AG09319 (cell line): ENCODE measurements around the gene TRIM27.
"Not testable (repeated sequence)": the region's sequence is repeated elsewhere in the genome, so short reads cannot be mapped to it uniquely, and the experiment has no call there.

Experiments
- DNase-seq: peaks from one replicate; pipeline ENCODE4 v3.0.0-alpha.2; 2010; ENCODE audit warnings: low read depth; ENCODE audit errors: extremely low read depth
- TF ChIP-seq, protein P1 (sequence below): IDR thresholded peaks from 2 replicates; pipeline ENCODE4 v1.5.1; 2011; ENCODE audit warnings: low read depth, mild to moderate bottlenecking, inconsistent platforms, low read length, moderate library complexity

The TRIM27 gene

GRCh38 chr6:28940294-28940857, 16.6 kb upstream of the TRIM27 start:
- DNase-seq: no peak
- TF ChIP-seq, protein P1, sequence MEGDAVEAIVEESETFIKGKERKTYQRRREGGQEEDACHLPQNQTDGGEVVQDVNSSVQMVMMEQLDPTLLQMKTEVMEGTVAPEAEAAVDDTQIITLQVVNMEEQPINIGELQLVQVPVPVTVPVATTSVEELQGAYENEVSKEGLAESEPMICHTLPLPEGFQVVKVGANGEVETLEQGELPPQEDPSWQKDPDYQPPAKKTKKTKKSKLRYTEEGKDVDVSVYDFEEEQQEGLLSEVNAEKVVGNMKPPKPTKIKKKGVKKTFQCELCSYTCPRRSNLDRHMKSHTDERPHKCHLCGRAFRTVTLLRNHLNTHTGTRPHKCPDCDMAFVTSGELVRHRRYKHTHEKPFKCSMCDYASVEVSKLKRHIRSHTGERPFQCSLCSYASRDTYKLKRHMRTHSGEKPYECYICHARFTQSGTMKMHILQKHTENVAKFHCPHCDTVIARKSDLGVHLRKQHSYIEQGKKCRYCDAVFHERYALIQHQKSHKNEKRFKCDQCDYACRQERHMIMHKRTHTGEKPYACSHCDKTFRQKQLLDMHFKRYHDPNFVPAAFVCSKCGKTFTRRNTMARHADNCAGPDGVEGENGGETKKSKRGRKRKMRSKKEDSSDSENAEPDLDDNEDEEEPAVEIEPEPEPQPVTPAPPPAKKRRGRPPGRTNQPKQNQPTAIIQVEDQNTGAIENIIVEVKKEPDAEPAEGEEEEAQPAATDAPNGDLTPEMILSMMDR: no peak

GRCh38 chr6:28933069-28933468, 9.3 kb upstream of the TRIM27 start:
- TF ChIP-seq, protein P1: no peak
- no peak for DNase-seq

DNA sequence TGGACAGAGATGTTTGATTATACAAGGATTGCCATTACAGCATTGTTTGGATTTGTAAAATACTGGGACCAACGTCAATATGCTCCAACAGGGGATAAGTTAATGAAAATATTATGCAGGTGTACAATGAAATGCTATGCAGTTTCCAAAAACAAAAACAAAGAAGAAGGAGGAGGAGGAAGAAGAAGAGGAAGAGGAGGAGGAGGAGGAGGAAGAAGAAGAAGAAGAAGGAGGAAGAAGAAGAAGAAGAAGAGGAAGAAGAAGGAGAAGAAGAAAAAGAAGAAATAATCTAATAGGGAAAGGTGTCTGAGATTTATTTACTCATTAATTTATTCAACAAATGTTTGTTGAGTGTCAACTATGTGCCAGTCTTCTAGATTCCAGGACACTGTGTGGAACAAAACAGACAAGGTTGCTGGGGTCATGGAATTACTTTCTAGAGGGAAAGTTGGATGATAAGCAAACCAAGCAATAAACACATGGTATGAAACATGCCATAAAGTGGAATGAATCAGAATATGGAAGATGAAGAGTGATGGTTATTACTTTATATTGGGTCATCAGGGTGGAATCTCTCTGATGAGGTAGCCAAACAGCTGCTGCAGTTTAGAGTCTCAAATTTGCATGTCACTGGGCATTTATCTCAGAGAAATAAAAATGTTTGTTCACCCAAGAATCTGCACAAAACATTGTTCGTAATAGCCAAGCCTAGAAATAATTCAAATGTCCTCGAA, 6.3 kb upstream of the TRIM27 start:
- no peak for DNase-seq
- TF ChIP-seq, protein P1: no peak

GRCh38 chr6:28929339-28929738, 5.6 kb upstream of the TRIM27 start:
- not testable (repeated sequence) for DNase-seq

- DNase-seq: no peak
- TF ChIP-seq, protein P1: no peak
These were observed 4.1 kb upstream of the TRIM27 start for GRCh38 chr6:28927846-28928245.

DNA sequence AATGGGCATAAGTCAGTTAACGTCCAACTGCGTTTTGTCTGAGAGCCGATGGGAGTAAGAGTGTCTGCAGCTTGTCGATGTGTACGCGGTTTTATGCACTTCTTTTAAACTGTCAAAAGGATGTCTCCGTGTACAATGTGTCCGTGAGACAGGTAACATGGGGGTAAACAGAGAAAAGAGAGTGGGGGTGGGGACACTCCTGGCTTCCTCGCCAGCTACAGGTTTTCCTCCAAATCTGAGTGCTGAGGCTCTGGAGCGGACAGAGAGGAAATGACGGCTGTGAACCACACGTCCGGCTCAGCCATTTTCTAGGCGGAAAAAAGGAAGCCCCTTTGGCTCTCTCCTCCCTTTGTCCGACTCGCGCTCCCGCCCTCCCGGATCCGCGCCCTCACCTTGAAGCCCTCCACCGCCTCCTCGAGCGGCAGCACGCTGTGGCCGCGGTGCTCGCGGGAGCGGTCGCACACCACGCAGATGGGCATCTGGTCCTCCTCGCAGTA, 916 bp downstream of the TRIM27 start:
- no peak for DNase-seq
- TF ChIP-seq, protein P1: no peak

DNA sequence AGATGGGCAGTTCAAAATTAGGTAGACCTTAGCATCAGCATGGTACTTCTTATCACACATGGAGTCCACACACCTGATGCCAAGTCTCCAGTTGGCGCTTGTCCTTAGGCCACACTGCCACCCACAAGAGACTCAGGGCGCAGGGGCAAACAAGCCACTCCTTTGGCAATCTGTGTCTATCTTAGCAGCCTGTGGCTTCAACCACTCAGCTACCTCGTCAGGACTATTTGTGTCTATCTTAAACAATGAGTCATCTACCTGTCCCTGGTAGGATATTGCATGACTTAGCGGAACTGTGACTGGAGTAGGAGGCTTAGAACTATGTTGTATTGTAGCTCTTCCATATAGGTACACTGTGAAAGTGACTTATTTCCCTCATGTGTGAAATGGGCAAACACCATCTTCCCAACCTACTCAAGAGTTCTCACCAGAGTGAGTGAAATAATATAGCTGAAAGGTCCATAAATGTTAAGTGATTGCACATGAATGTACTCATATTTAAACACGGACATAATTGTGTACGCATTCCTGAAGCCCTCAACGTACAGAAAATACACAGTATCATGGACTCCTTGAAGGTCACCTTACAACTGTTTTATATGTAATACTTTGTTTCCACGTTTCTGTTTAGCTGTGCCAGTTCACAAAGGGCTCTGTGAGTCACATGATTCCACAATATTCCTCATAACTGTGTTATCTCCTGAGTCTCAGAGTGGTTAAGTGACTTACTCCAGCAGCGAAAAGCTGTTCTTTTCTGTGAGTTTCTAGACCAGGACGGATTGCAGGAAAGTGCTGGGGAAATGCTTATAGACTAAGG, 1.6 kb downstream of the TRIM27 start:
- no peak for DNase-seq
- TF ChIP-seq, protein P1: no peak
